ENCODE results near the gene SRP14. TPM values are rescaled to one million over a fixed set of nuclear protein-coding genes. Genes with fewer than 3 reads are reported as not detected.
A peak's percentile ranks its signal among the peaks of the same experiment; 100 is the strongest.

The SRP14 gene
- polyA plus RNA-seq, 1 experiment = 305 TPM

DNA sequence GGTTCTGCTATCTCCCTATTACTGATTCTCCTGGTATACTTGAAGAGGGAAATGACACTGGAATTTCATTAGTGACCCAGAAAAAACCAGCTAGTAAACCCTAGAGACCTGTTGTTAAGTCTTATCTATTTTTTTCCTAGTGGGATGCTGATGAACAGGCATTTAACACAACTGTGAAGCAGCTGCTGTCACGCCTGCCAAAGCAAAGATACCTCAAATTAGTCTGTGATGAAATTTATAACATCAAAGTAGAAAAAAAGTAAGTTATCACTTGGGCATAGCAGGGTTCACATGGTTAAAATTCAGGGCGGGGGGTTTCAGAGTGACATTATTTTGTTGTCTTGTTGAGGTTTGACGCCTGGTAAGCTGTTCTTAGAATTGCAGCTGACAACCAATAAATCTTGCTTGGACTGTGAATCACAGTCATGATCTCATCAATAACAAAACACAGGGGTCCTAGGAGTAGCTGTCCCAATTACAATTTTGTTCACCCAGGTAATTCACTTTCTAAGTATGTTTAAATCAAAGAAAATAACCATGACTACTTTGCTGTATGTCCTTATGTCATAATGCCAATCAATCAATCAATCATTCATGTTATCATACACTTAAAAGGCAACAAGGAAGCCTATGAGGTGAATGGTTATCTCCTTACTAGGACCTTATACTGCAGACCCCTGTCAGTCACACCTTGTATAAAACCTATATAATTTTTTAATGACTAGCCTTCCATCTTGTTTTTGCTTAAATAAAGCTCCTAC is 4.6 kb downstream of the SRP14 start:
- H3K4me3 ChIP-seq (ENCODE audit: low read depth, low read length) = no peak overlapping the region
- H3K36me3 ChIP-seq (ENCODE audit: control insufficient read depth, insufficient read depth, low read length) = peaks cover 8% of the 10 kb centered on the region
- no peak for DNase-seq (ENCODE audit: low read depth)
- H3K27me3 ChIP-seq (ENCODE audit: control insufficient read depth, insufficient read depth, low read length) = no peaks in the 10 kb centered on the region
- ChIA-PET POLR2A (interaction anchor here (0.7 kb wide), 1 partner anchor 9 kb away, joined by 6 read pairs; no protein-coding TSS in a partner anchor), CTCF (interaction anchor here (0.9 to 2.2 kb wide), 2 partner anchors 70 to 72 kb away, joined by 3 to 8 read pairs; no protein-coding TSS in a partner anchor)
- TF ChIP-seq, protein P1, sequence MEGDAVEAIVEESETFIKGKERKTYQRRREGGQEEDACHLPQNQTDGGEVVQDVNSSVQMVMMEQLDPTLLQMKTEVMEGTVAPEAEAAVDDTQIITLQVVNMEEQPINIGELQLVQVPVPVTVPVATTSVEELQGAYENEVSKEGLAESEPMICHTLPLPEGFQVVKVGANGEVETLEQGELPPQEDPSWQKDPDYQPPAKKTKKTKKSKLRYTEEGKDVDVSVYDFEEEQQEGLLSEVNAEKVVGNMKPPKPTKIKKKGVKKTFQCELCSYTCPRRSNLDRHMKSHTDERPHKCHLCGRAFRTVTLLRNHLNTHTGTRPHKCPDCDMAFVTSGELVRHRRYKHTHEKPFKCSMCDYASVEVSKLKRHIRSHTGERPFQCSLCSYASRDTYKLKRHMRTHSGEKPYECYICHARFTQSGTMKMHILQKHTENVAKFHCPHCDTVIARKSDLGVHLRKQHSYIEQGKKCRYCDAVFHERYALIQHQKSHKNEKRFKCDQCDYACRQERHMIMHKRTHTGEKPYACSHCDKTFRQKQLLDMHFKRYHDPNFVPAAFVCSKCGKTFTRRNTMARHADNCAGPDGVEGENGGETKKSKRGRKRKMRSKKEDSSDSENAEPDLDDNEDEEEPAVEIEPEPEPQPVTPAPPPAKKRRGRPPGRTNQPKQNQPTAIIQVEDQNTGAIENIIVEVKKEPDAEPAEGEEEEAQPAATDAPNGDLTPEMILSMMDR (IDR thresholded peaks at IDR 0.05; ENCODE audit: insufficient read depth, low read depth, low read length) = no peak

DNA sequence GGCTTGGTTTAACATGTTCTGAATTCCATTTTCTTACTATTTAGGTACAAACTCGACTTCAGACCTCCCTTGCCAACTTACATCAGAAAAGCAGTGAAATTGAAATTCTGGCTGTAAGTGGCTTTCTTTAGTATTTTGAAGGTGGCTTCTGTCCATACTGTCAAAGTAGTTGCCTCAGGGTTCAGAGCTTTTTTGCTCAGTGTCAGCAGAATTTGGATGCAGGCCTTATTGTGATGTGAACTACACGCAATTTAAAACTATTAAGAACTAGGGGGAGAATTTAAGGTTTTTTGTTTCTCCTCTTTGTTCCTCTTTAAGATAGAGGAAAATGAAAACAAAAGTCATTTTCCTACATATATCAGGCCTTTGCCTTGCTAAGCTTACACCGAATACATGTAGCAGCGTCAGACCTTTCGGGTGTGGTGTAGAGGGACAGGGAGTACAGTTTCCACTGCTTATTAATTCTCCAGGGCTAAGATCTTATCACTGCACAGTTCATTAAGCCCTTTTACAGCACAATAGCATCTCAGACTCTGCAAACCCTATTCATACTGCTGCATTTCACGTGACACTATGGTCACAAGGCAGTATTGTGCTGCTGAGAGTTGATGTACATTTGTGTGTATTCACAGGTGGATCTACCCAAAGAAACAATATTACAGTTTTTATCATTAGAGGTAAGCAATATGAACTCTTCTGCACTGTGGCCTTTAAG is 6.7 kb downstream of the SRP14 start:
- no peaks in the 10 kb centered on the region for H3K27me3 ChIP-seq (ENCODE audit: control insufficient read depth, insufficient read depth, low read length)
- ChIA-PET CTCF (interaction anchor here (0.6 to 1.1 kb wide), 3 partner anchors 33 to 397 kb away, joined by 3 read pairs; no protein-coding TSS in a partner anchor), POLR2A (no interaction called here)
- DNase-seq (ENCODE audit: low read depth) = no peak
- TF ChIP-seq, protein P1 (IDR thresholded peaks at IDR 0.05; ENCODE audit: insufficient read depth, low read depth, low read length) = no peak
- H3K4me3 ChIP-seq (ENCODE audit: low read depth, low read length) = no peak overlapping the region
- peaks cover 11% of the 10 kb centered on the region for H3K36me3 ChIP-seq (ENCODE audit: control insufficient read depth, insufficient read depth, low read length)

DNA sequence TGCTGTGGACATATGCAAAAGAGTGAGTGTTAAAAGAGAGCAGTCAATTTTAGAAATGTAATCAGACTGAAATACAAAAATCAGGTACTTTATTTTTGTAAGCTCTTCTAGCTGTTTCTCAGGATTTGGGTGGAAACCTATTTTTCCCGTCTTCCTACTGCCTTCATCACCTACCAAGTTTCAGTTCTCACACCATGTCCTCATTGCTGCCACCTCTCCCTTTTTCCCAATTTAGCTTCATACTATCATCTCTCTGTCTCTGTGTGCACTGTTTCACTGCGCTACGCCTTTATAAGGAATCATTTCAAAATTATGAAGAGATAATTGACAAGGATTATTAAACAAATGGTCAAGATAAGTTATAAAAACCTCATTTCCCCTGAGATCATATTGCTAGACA is 7.7 kb downstream of the SRP14 start:
- H3K36me3 ChIP-seq (ENCODE audit: control insufficient read depth, insufficient read depth, low read length) = peaks cover 11% of the 10 kb centered on the region
- ChIA-PET CTCF (interaction anchor here (0.7 to 1.3 kb wide), 3 partner anchors 23 to 77 kb away, joined by 3 to 4 read pairs (median 3); no protein-coding TSS in a partner anchor), POLR2A (interaction anchor here (0.6 kb wide), 1 partner anchor 9 kb away, joined by 5 read pairs; no protein-coding TSS in a partner anchor)
- DNase-seq (ENCODE audit: low read depth) = no peak
- H3K4me3 ChIP-seq (ENCODE audit: low read depth, low read length) = no peak overlapping the region
- TF ChIP-seq, protein P1 (IDR thresholded peaks at IDR 0.05; ENCODE audit: insufficient read depth, low read depth, low read length) = no peak
- no peaks in the 10 kb centered on the region for H3K27me3 ChIP-seq (ENCODE audit: control insufficient read depth, insufficient read depth, low read length)

DNA sequence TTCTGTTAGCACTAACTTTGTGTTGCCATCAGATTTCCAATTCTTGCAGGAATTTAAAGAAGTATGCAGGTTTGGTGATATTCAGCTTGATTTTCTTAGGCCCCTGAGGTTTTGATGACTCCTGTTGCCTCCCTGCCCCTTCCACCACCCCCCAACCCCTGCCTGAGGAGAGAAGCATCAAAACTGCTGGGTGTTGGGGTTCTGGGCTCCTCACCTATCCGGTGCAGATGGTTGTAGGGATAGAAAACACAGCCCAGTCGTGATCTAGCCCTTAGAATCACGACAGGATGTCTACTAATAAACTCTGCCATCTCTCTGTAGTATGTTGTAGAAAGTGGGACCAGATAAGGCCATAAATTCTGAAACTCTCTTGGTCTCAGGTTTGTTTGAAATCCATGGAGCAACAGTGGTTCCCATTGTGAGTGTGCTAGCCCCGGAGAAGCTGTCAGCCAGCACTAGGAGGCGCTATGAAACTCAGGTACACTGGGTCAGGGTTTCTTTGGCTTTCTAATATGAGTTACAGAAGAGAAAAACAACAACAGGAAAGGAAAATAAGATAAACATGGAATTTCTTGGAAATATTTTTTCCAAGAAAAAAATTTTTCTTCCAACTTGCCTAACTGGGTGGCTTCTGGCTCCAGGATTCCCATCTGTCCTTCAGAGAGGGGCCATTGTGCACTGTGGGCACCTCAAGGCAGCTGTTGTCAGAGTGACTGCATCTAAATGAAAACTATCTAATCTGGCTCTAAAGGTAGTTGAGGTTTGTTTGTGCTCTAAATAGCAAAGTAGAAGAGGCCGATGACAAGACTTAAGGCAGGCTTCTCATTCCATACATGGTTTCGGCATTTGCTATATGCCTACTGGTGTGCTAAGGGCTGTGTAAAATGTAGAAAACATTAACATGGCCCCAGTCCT is 8.7 kb downstream of the SRP14 start:
- Histone ChIP-seq H3K27me3 (ENCODE audit: control insufficient read depth, insufficient read depth, low read length) (no peaks in the 10 kb centered on the region), H3K36me3 (ENCODE audit: control insufficient read depth, insufficient read depth, low read length) (peaks cover 14% of the 10 kb centered on the region), H3K4me3 (ENCODE audit: low read depth, low read length) (no peak overlapping the region)
- DNase-seq (ENCODE audit: low read depth) = no peak
- TF ChIP-seq, protein P1 (IDR thresholded peaks at IDR 0.05; ENCODE audit: insufficient read depth, low read depth, low read length) = peak; percentile 64
- ChIA-PET POLR2A (no interaction called here), CTCF (interaction anchor here (0.7 to 1.5 kb wide), 9 partner anchors 8 to 365 kb away, joined by 3 to 4 read pairs (median 3); partner anchors contain the start of gene SRP14)
